Neuronal stem cell (in vitro differentiated cells): ENCODE results near the gene SNAPC2.

ENCODE experiments used
- DNase-seq: peaks from one replicate; pipeline ENCODE4 v3.0.0-alpha.2; 2013; ENCODE audit warnings: low spot score
- H2AFZ ChIP-seq: one replicate; pipeline ENCODE4 v1.6.1; 2013; ENCODE audit warnings: mild to moderate bottlenecking, low read length, inconsistent platforms
- H2AK5ac ChIP-seq: 2 replicates; pipeline ENCODE4 v1.6.1; 2013; ENCODE audit warnings: low read depth, mild to moderate bottlenecking, inconsistent platforms, low read length, moderate library complexity, mixed read lengths
- H2BK120ac ChIP-seq: 2 replicates; pipeline ENCODE4 v1.6.1; 2013; ENCODE audit warnings: low read depth, mild to moderate bottlenecking, inconsistent platforms, low read length, moderate library complexity, mixed read lengths
- H2BK12ac ChIP-seq: one replicate; pipeline ENCODE4 v1.6.1; 2013; ENCODE audit warnings: low read length, inconsistent platforms
- H2BK15ac ChIP-seq: 2 replicates; pipeline ENCODE4 v1.6.1; 2013; ENCODE audit warnings: mild to moderate bottlenecking, low read length, inconsistent platforms, mixed read lengths
- H2BK5ac ChIP-seq: one replicate; pipeline ENCODE4 v1.6.1; 2013; ENCODE audit warnings: inconsistent platforms, mild to moderate bottlenecking, low read length, moderate library complexity
- H3K14ac ChIP-seq: one replicate; pipeline ENCODE4 v1.6.1; 2013; ENCODE audit warnings: low read length, inconsistent platforms
- H3K18ac ChIP-seq: 2 replicates; pipeline ENCODE4 v1.6.1; 2013; ENCODE audit warnings: low read length, inconsistent platforms
- H3K23ac ChIP-seq: 2 replicates; pipeline ENCODE4 v1.6.1; 2013; ENCODE audit warnings: low read depth, mild to moderate bottlenecking, mixed read lengths, low read length, inconsistent platforms; ENCODE audit not compliant: poor library complexity
- H3K27ac ChIP-seq: replicated peaks from 3 replicates; pipeline ENCODE4 v1.5.1; 2013; ENCODE audit warnings: low read length, inconsistent platforms
- H3K27me3 ChIP-seq, 3 experiments: 2 replicates each; pipeline ENCODE4 v1.6.1; 2013; ENCODE audit warnings: low read length in 3 of 3, mild to moderate bottlenecking in 2 of 3, inconsistent platforms in 1 of 3, low read depth in 1 of 3, mixed read lengths in 1 of 3, moderate library complexity in 1 of 3; ENCODE audit not compliant: control insufficient read depth in 3 of 3, insufficient read depth in 3 of 3
- H3K36me3 ChIP-seq, 2 donors: replicated peaks in 1 of 2; 2 replicates each; pipeline ENCODE4 v1.6.1; 2013; ENCODE audit warnings: low read length in 2 of 2; ENCODE audit not compliant: control insufficient read depth in 2 of 2, insufficient read depth in 2 of 2
- H3K4ac ChIP-seq: 2 replicates; pipeline ENCODE4 v1.6.1; 2013; ENCODE audit warnings: inconsistent platforms, mild to moderate bottlenecking, low read length, moderate library complexity
- H3K4me1 ChIP-seq, 2 donors: 1 replicate in 1 of 2; 2 replicates in 1 of 2; pipeline ENCODE4 v1.6.1; 2013; ENCODE audit warnings: low read length in 2 of 2, low read depth in 1 of 2; ENCODE audit not compliant: control insufficient read depth in 2 of 2, insufficient read depth in 1 of 2
- H3K4me2 ChIP-seq: one replicate; pipeline ENCODE4 v1.6.1; 2013; ENCODE audit warnings: mild to moderate bottlenecking, low read length, inconsistent platforms; ENCODE audit not compliant: insufficient read depth, poor library complexity, severe bottlenecking
- H3K4me3 ChIP-seq, 2 donors: 2 replicates each; pipeline ENCODE4 v1.5.1; 2013; ENCODE audit warnings: low read length in 2 of 2, mild to moderate bottlenecking in 2 of 2, inconsistent platforms in 1 of 2, moderate library complexity in 1 of 2
- H3K79me1 ChIP-seq: one replicate; pipeline ENCODE4 v1.6.1; 2013; ENCODE audit warnings: low read depth, mild to moderate bottlenecking, inconsistent platforms, low read length, moderate library complexity
- H3K9ac ChIP-seq: one replicate; pipeline ENCODE4 v1.6.1; 2013; ENCODE audit warnings: mild to moderate bottlenecking, low read depth, low read length, inconsistent platforms; ENCODE audit not compliant: poor library complexity
- H3K9me3 ChIP-seq, 2 donors: replicated peaks in 1 of 2; 2 replicates each; pipeline versions ENCODE3 to v1.6.1; 2013; ENCODE audit warnings: low read length in 2 of 2, mild to moderate bottlenecking in 2 of 2, inconsistent platforms in 1 of 2, low read depth in 1 of 2, mixed read lengths in 1 of 2, moderate library complexity in 1 of 2; ENCODE audit not compliant: control insufficient read depth in 2 of 2, insufficient read depth in 1 of 2
- H4K8ac ChIP-seq: one replicate; pipeline ENCODE4 v1.6.1; 2013; ENCODE audit warnings: low read depth, mild to moderate bottlenecking, inconsistent platforms, low read length, moderate library complexity
- H4K91ac ChIP-seq: one replicate; pipeline ENCODE4 v1.6.1; 2013; ENCODE audit warnings: low read length, low read depth, mild to moderate bottlenecking, inconsistent platforms; ENCODE audit not compliant: poor library complexity
- WGBS, 2 donors: extraction: QIAGEN DNeasy Blood & Tissue Kit; methylation state at CpG; one replicate each; pipeline ENCODE4 v1.1.7; 2013; ENCODE audit warnings: missing lambda C conversion rate in 2 of 2, mixed read lengths in 1 of 2; ENCODE audit not compliant: insufficient read length in 2 of 2, insufficient replicate concordance in 1 of 2; ENCODE audit errors: extremely low coverage in 2 of 2; 5-methylcytosine and 5-hydroxymethylcytosine counted together

SNAPC2 gene

GRCh38 chr19:7912697-7913564 lies 7.2 kb upstream of the SNAPC2 start:
- Histone ChIP-seq H3K14ac (no peak overlapping the region), H4K91ac (no peak overlapping the region)

GRCh38 chr19:7913652-7914051 lies 6.5 kb upstream of the SNAPC2 start:
- H2BK15ac ChIP-seq: no peak overlapping the region
- DNase-seq: no peak
- H3K9me3 ChIP-seq: no peaks in the 10 kb centered on the region
- H3K18ac ChIP-seq: no peak overlapping the region
- no peak overlapping the region for H2BK5ac ChIP-seq
- no peak overlapping the region for H3K4ac ChIP-seq
- no peak overlapping the region for H3K14ac ChIP-seq
- WGBS, 2 donors: no CpG with 5 or more reads among the region's 10 CpGs
- no peak overlapping the region for H2AFZ ChIP-seq
- H4K91ac ChIP-seq: no peak overlapping the region
- peaks cover 3% of the 10 kb centered on the region for H3K79me1 ChIP-seq
- H2BK12ac ChIP-seq: no peak overlapping the region
- H3K27me3 ChIP-seq: peaks cover 22 to 38% (median 22%) of the 10 kb centered on the region in 3 experiments
- H3K23ac ChIP-seq: no peak overlapping the region
- peaks cover 22 to 35% of the 10 kb centered on the region in 2 donors for H3K36me3 ChIP-seq
- H4K8ac ChIP-seq: no peak overlapping the region
- no peak overlapping the region for H3K4me3 ChIP-seq
- no peak overlapping the region for H3K9ac ChIP-seq
- H2BK120ac ChIP-seq: no peak overlapping the region
- no peak overlapping the region for H3K4me2 ChIP-seq
- no peak overlapping the region for H2AK5ac ChIP-seq
- H3K4me1 ChIP-seq: peaks cover 5 to 11% of the 10 kb centered on the region in 2 donors
- H3K27ac ChIP-seq: no peak overlapping the region

More at GRCh38 chr19:7912697-7913564, 7.2 kb upstream of the SNAPC2 start:
- Histone ChIP-seq H3K79me1 (peaks cover 8% of the 10 kb centered on the region), H3K4me2 (no peak overlapping the region), H4K8ac (no peak overlapping the region), H2BK15ac (no peak overlapping the region), H2AFZ (no peak overlapping the region), H3K4me3 (no peak overlapping the region), H3K9me3 (no peaks in the 10 kb centered on the region), H3K23ac (peak overlapping the region; percentile 65), H2BK5ac (no peak overlapping the region), H3K36me3 (peaks cover 22 to 35% of the 10 kb centered on the region in 2 donors), H3K27me3 (peaks cover 22 to 32% (median 22%) of the 10 kb centered on the region in 3 experiments), H3K18ac (no peak overlapping the region), H3K9ac (no peak overlapping the region), H3K4me1 (peaks cover 4 to 10% of the 10 kb centered on the region in 2 donors), H3K27ac (no peak overlapping the region), H3K4ac (no peak overlapping the region), H2BK12ac (no peak overlapping the region), H2BK120ac (no peak overlapping the region), H2AK5ac (no peak overlapping the region)
- WGBS, 2 donors: no CpG with 5 or more reads among the region's 39 CpGs
- DNase-seq: no peak

GRCh38 chr19:7914099-7914498 lies 6.0 kb upstream of the SNAPC2 start:
- Histone ChIP-seq H2BK120ac (no peak overlapping the region), H3K23ac (peak overlapping the region; percentile 80), H3K4me1 (peaks cover 5 to 11% of the 10 kb centered on the region in 2 donors), H3K27ac (no peak overlapping the region), H2AK5ac (no peak overlapping the region), H3K9me3 (no peaks in the 10 kb centered on the region), H3K4ac (no peak overlapping the region), H3K36me3 (peaks cover 22 to 35% of the 10 kb centered on the region in 2 donors), H4K91ac (no peak overlapping the region), H3K79me1 (peaks cover 4% of the 10 kb centered on the region), H3K18ac (no peak overlapping the region), H2BK12ac (no peak overlapping the region), H3K27me3 (peaks cover 22 to 42% (median 22%) of the 10 kb centered on the region in 3 experiments), H3K4me2 (no peak overlapping the region), H4K8ac (no peak overlapping the region), H2BK15ac (no peak overlapping the region), H3K9ac (no peak overlapping the region), H3K14ac (no peak overlapping the region), H2BK5ac (no peak overlapping the region), H3K4me3 (no peak overlapping the region), H2AFZ (no peak overlapping the region)
- WGBS, 2 donors: no CpG with 5 or more reads among the region's 12 CpGs
- no peak for DNase-seq

DNA sequence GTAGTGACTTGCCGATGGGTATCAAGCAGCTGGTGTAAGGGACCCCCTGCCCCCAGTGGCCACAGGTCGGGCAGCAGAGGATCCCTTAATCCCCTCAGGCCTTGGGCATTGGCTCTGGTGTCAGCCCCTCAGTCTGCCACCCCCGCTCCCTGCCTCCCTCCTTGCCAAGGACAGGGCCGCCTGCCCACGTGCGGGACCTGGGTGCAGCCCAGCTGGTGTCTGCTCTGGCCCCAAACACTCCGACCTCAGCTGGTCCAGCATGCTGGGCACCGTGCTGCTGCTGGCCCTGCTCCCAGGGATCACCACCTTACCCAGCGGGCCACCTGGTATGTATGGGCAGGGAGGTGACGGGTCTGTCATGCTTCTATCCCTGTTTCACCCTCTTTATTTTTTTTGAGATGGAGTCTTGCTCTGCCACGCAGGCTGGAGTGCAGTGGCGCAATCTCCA lies 5.5 kb upstream of the SNAPC2 start, which contains the start of gene TGFBR3L:
Gene TGFBR3L (plus strand): TSS at position 233 of the 448 bp plus-strand sequence.
- H2AFZ ChIP-seq: no peak within 1 kb of the TSS
- H4K8ac ChIP-seq: no peak within 1 kb of the TSS
- peaks cover 22 to 42% (median 22%) of the 10 kb centered on the region in 3 experiments for H3K27me3 ChIP-seq
- H3K36me3 ChIP-seq: peaks cover 22 to 30% of the 10 kb centered on the region in 2 donors
- no peak for DNase-seq
- H3K4me3 ChIP-seq: peak within 1 kb of the TSS in 1 of 2 donors; percentile 46
- no peak within 1 kb of the TSS for H3K27ac ChIP-seq
- peaks cover 4% of the 10 kb centered on the region for H3K79me1 ChIP-seq
- no peak within 1 kb of the TSS for H4K91ac ChIP-seq
- H2BK120ac ChIP-seq: no peak within 1 kb of the TSS
- H3K4ac ChIP-seq: no peak within 1 kb of the TSS
- H2AK5ac ChIP-seq: no peak within 1 kb of the TSS
- peaks cover 6 to 12% of the 10 kb centered on the region in 2 donors for H3K4me1 ChIP-seq
- peak within 1 kb of the TSS; percentile 92 for H3K18ac ChIP-seq
- H3K4me2 ChIP-seq: no peak within 1 kb of the TSS
- no peak within 1 kb of the TSS for H2BK5ac ChIP-seq
- no peak within 1 kb of the TSS for H2BK12ac ChIP-seq
- peak within 1 kb of the TSS; percentile 8 for H3K14ac ChIP-seq
- H3K9ac ChIP-seq: peak within 1 kb of the TSS; percentile 44
- H3K9me3 ChIP-seq: no peaks in the 10 kb centered on the region
- WGBS, 2 donors: no CpG with 5 or more reads among the region's 12 CpGs
- H3K23ac ChIP-seq: peak within 1 kb of the TSS; percentile 80
- H2BK15ac ChIP-seq: no peak within 1 kb of the TSS
